CD1c-positive myeloid dendritic cell (primary cell): ENCODE results near the gene CCNG2.

Experiments
- DNase-seq: peaks from one replicate; pipeline ENCODE4 v3.0.0-alpha.2; 2016; ENCODE audit errors: extremely low spot score

The CCNG2 gene

GRCh38 chr4:77201857-77202256, 44.9 kb downstream of the CCNG2 start:
- no peak for DNase-seq

GRCh38 chr4:77202491-77202890, 45.5 kb downstream of the CCNG2 start:
- no peak for DNase-seq

- DNase-seq: peak; percentile 88
Measured at GRCh38 chr4:77203380-77204197, 46.6 kb downstream of the CCNG2 start.

- no peak for DNase-seq
Measured at GRCh38 chr4:77204621-77205020, 47.6 kb downstream of the CCNG2 start.

GRCh38 chr4:77209012-77209411, 52.0 kb downstream of the CCNG2 start:
- DNase-seq: no peak

GRCh38 chr4:77209936-77210335, 52.9 kb downstream of the CCNG2 start:
- no peak for DNase-seq

GRCh38 chr4:77215107-77215506, 58.1 kb downstream of the CCNG2 start:
- no peak for DNase-seq

GRCh38 chr4:77217526-77217925, 60.5 kb downstream of the CCNG2 start:
- no peak for DNase-seq

GRCh38 chr4:77219266-77219665, 62.3 kb downstream of the CCNG2 start:
- DNase-seq: no peak
